ENCODE results near the gene EPHB1.

The EPHB1 gene

GRCh38 chr3:134922101-134922500 lies 127.0 kb downstream of the EPHB1 start:
- no peak for DNase-seq

- no peak for DNase-seq
These were observed 127.8 kb downstream of the EPHB1 start for GRCh38 chr3:134922866-134923265.

- DNase-seq = no peak
These were observed 128.2 kb downstream of the EPHB1 start for GRCh38 chr3:134923286-134923685.

GRCh38 chr3:134927599-134927998 lies 132.5 kb downstream of the EPHB1 start:
- DNase-seq = no peak

GRCh38 chr3:134928392-134928791 lies 133.3 kb downstream of the EPHB1 start:
- no peak for DNase-seq

- DNase-seq = no peak
These were observed 133.8 kb downstream of the EPHB1 start for GRCh38 chr3:134928819-134929218.

GRCh38 chr3:134929976-134930375 lies 134.9 kb downstream of the EPHB1 start:
- DNase-seq = no peak

GRCh38 chr3:134931045-134931785 lies 136.2 kb downstream of the EPHB1 start:
- DNase-seq = no peak

- no peak for DNase-seq
These were observed 137.0 kb downstream of the EPHB1 start for GRCh38 chr3:134932035-134932434.

GRCh38 chr3:134933997-134934396 lies 138.9 kb downstream of the EPHB1 start:
- no peak for DNase-seq

- DNase-seq = no peak
These were observed 139.9 kb downstream of the EPHB1 start for GRCh38 chr3:134934933-134935332.

- no peak for DNase-seq
These were observed 142.4 kb downstream of the EPHB1 start for GRCh38 chr3:134937256-134938028.

- DNase-seq = no peak
These were observed 143.0 kb downstream of the EPHB1 start for GRCh38 chr3:134938029-134938525.

- DNase-seq = no peak
These were observed 144.9 kb downstream of the EPHB1 start for GRCh38 chr3:134939978-134940377.

GRCh38 chr3:134941820-134942219 lies 146.8 kb downstream of the EPHB1 start:
- no peak for DNase-seq

- DNase-seq = no peak
These were observed 149.4 kb downstream of the EPHB1 start for GRCh38 chr3:134944429-134944828.

GRCh38 chr3:134949150-134949549 lies 154.1 kb downstream of the EPHB1 start:
- no peak for DNase-seq

GRCh38 chr3:134952371-134952770 lies 157.3 kb downstream of the EPHB1 start:
- DNase-seq = no peak

GRCh38 chr3:134955874-134956273 lies 160.8 kb downstream of the EPHB1 start:
- DNase-seq = no peak

GRCh38 chr3:134956395-134956794 lies 161.3 kb downstream of the EPHB1 start:
- no peak for DNase-seq

GRCh38 chr3:134956844-134957243 lies 161.8 kb downstream of the EPHB1 start:
- DNase-seq = no peak

GRCh38 chr3:134959516-134959915 lies 164.5 kb downstream of the EPHB1 start:
- DNase-seq = no peak

GRCh38 chr3:134964226-134964625 lies 169.2 kb downstream of the EPHB1 start:
- DNase-seq = no peak

GRCh38 chr3:134965865-134966481 lies 170.9 kb downstream of the EPHB1 start:
- DNase-seq = no peak

Data from GF-D8 (cell line).